AG20443 (cell line): ENCODE measurements around the gene RSF1.
"Not testable (repeated sequence)": the region's sequence is repeated elsewhere in the genome, so short reads cannot be mapped to it uniquely, and the experiment has no call there.

Experiments used
- DNase-seq: peaks from one replicate; pipeline ENCODE4 v3.0.0; 2012; ENCODE audit warnings: low spot score, mixed read lengths

Gene RSF1

GRCh38 chr11:77820565-77821348, at the start of gene RSF1, which contains the start of gene AAMDC:
Gene RSF1, minus strand, starts transcription at chr11:77820722. Its CDS starts 8 bp downstream, at chr11:77820714.
Gene AAMDC, plus strand, starts transcription at chr11:77821144. Its CDS starts 21,353 bp downstream, at chr11:77842497.
- DNase-seq = peak; percentile 96

GRCh38 chr11:77868744-77869143, 48.2 kb upstream of the RSF1 start:
- DNase-seq = no peak

DNA sequence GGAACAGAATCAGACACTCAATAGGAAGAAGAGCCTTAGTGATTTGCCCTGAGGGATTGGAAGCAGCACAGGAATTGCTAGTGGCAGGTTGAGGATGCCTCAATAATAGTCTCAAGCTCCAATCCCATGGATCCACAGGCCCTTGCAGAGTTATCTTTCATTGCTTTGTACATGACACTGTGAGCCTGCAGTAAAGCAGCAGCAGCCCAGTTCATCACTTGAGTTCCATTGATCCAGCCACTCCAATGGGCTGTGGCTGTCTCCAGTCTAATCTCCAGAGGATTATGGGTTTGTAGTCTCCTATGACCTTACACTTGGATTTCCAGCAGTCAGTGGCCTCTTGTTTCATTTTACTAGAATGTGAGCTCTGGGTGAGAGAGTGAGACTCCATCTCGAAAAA, 45.8 kb upstream of the RSF1 start:
- no peak for DNase-seq

GRCh38 chr11:77865805-77866204, 45.3 kb upstream of the RSF1 start:
- DNase-seq = peak; percentile 33

DNA sequence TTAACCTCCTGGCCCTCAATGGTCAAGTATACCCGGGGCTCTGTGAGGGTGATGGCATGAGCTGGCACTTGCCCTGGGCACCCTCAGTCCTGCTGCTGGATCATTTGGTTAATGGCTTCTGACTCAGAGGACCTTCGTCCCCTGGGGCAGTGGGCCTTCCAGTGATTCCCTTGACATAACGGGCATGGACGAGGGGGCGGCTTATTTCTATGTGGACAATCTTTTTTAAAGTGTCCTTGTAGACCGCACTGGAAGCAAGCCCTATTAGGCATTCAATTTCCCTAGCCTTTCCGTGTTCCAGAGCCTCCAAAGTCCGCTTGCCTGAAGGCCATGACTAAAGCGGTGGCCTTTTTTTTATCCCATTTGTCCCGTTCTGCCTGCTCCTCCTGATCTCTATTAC, 40.9 kb upstream of the RSF1 start:
- not testable (repeated sequence) for DNase-seq

GRCh38 chr11:77857906-77858457, 37.5 kb upstream of the RSF1 start:
- not testable (repeated sequence) for DNase-seq

GRCh38 chr11:77854838-77855237, 34.3 kb upstream of the RSF1 start:
- DNase-seq = no peak

GRCh38 chr11:77851503-77851902, 31.0 kb upstream of the RSF1 start:
- no peak for DNase-seq

DNA sequence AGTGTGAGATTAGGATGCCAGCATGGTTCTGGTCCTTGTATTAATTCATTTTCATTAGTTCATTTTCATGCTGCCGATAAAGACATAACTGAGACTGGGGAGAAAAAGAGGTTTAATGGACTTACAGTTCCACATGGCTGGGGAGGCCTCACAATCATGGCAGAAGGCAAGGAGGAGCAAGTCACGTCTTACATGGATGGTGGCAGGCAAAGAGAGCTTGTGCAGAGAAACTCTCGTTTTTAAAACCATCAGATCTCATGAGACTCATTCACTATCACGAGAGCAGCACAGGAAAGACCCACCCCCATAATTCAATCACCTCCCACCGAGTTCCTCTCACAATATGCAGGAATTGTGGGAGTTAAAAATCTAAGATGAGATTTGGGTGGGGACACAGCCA, 23.2 kb upstream of the RSF1 start:
- DNase-seq = not testable (repeated sequence)

DNA sequence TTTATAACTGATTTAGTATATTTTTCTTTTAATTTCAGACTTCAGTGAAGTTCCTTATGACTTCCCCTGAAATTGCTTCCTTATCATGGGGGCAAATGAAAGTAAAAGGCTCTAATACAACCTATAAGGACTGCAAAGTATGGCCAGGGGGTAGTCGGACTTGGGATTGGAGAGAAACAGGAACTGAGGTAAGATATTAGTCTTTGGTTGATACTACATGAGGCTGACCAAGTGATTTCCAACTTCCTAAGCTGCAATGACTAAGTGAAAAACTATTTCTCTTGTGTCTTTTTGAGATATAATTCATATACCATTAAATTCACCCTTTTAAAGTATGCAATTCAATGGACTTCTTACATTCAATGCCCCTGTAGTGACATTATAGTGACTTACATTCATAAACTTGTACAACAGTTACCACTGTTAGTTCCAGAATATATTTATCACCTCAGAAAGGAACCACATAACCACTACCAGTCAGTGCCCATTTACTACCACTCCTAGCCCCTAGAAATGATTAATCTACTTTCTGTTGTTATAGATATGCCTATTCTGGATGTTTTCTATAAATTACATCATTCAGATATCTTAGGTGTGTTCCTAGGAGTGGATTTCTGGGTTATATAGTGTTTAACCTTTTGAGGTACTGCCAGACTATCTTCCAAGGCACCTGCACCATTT, 22.1 kb upstream of the RSF1 start:
- DNase-seq = no peak

DNA sequence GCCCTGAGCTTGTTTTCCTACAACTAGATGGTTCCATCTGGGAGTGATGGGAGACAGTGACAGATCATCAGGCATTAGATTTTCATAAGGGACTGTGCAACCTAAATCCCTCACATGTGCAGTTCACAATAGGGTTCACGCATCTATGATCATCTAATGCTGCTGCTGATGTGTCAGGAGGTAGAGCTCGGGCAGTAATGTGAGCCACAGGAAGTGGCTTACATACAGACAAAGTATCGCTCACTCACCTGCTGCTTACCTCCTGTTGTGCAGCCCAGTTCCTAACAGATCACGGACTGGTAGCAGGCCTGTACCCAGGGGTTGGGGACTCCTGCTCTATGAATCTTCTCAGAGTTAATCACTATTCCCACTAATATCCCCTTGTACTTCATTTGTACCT, 12.8 kb upstream of the RSF1 start:
- DNase-seq = no peak

- no peak for DNase-seq
Measured at GRCh38 chr11:77828926-77829325, 8.4 kb upstream of the RSF1 start.

- peak; percentile 42 for DNase-seq
Measured at GRCh38 chr11:77823775-77824174, 3.3 kb upstream of the RSF1 start.

DNA sequence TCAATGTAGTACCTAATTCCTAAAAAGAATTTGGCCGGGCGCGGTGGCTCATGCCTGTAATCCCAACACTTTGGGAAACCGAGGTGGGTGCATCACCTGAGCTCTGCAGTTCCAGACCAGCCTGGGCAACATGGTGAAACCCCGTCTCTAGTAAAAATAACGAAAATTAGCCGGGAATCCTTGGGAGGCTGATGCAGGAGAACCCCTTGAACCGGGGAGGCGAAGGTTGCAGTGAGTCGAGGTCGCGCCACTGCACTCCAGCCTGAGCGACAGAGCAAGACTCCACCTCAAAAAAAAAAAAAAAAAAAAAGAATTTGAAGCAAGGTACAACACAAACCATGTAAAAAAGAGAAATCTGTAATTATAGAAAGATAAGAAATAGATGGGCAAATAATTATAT, 1.6 kb upstream of the RSF1 start:
- DNase-seq = not testable (repeated sequence)

DNA sequence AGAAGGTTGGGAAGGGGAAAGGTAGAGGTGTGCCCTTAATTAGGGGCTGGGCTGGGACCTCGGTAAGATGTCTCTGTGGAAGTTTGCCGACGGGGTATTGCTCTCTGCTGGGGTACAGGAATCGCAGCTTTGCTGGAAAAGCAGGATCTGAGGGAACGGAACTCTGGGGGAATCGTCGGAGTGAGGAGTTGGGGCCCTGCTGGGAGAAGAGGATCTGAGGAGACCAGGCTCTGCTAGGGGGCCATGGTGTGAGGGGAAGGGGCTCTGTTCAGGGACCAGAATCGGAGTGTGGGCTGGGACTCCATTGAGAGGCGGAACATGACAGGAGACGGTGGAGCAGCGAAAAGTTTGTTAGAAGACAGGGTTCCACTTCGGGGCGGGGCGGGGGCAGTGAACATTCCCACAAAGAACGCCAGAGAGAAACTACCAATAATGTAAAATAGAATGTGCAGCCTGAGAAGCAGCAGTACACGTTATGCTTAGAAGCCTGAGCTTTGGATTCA, 878 bp upstream of the RSF1 start:
- peak; percentile 38 for DNase-seq

GRCh38 chr11:77819921-77820564, 479 bp downstream of the RSF1 start:
- DNase-seq = peak; percentile 35

DNA sequence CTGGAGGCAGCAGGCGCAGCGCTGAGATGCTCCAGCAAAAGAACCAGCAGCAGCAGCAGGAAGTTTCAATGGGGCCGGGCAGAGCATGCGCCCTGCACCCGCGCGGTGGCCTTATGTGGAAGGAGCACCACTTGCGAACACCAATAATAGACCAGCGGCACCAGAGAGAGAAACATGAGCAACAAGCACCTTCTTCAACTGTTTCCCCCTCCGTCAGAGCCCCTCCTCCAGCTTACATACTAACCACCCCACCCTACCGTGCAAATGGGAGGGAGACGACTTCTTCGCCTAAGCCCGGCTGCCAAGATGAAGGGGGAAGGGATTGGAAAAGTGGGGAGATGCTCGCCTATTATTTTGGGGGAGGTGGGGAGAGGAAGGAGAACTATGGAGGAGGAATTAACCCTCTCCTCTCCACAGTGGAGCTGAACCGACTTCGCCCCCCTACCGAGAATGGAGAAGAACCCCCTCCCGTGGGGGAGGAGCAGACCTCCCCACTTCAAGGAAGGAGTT, 1.1 kb downstream of the RSF1 start:
- peak; percentile 92 for DNase-seq

- no peak for DNase-seq
Measured at GRCh38 chr11:77815459-77815858, 5.1 kb downstream of the RSF1 start.

GRCh38 chr11:77814848-77815247, 5.7 kb downstream of the RSF1 start:
- DNase-seq = no peak

DNA sequence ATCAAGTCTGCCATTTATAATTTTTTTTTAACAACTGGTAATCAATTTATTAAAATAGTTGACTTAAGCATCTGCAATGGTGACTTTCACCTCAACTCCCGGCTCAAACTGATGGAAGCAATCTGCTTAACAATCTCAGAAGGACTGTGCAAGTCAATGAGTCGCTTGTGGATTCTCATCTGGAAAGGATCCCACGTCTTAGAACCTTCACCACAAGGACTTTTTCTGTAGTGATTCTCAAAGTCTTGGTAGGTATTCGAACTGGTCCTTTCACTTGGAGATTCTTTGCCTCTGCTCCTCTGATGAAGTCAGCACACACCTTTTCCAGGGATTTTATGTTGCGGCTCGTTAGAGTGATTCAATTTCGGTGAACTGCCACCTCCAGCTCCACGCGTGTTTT, 7.3 kb downstream of the RSF1 start:
- no peak for DNase-seq

- DNase-seq = no peak
Measured at GRCh38 chr11:77806993-77807392, 13.5 kb downstream of the RSF1 start.

- DNase-seq = no peak
Measured at GRCh38 chr11:77806415-77806814, 14.1 kb downstream of the RSF1 start.
